HG03175 (cell line): ENCODE data around the gene CHTF18.
"Not testable (repeated sequence)": the region's sequence is repeated elsewhere in the genome, so short reads cannot be mapped to it uniquely, and the experiment has no call there.

Source experiments
- ATAC-seq: cut with Tn5 transposase; IDR thresholded peaks from one replicate; pipeline ENCODE4 v1.9.1; 2021; ENCODE audit warnings: mild to moderate bottlenecking, moderate library complexity; ENCODE audit not compliant: unreplicated experiment

Gene CHTF18

DNA sequence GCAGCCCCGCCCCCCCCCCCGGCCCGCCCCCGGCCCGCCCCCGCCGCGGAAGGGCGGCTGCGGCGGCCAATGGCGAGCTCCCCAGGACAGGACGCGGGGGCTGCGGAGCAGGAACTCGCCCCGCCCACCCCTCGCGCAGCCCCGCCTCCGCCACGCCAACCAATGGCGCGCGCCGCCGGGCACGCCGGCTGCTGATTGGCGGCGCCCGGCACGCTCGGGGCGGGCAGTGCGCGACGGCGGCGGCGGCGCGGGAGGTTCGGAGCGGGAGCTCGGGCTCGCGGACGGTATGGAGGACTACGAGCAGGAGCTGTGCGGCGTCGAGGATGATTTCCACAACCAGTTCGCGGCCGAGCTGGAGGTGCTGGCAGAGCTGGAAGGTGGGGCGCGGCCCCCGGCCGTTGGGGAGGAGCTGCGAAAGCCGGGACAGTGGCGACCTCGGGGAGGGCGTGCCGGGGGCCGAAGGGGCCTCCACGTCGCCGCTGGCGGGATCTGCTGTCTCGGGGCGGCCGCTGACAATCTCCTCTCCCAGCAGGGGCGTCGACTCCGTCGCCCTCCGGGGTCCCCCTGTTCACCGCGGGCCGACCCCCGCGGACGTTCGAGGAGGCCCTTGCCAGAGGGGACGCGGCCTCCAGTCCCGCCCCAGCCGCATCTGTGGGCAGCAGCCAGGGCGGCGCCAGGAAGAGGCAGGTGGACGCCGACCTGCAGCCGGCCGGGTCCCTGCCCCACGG, at the start of gene CHTF18:
Gene CHTF18 (plus strand): TSS at position 222 of the 728 bp plus-strand sequence. CDS start 65 bp downstream, at position 287.
- ATAC-seq: peak; percentile 85

DNA sequence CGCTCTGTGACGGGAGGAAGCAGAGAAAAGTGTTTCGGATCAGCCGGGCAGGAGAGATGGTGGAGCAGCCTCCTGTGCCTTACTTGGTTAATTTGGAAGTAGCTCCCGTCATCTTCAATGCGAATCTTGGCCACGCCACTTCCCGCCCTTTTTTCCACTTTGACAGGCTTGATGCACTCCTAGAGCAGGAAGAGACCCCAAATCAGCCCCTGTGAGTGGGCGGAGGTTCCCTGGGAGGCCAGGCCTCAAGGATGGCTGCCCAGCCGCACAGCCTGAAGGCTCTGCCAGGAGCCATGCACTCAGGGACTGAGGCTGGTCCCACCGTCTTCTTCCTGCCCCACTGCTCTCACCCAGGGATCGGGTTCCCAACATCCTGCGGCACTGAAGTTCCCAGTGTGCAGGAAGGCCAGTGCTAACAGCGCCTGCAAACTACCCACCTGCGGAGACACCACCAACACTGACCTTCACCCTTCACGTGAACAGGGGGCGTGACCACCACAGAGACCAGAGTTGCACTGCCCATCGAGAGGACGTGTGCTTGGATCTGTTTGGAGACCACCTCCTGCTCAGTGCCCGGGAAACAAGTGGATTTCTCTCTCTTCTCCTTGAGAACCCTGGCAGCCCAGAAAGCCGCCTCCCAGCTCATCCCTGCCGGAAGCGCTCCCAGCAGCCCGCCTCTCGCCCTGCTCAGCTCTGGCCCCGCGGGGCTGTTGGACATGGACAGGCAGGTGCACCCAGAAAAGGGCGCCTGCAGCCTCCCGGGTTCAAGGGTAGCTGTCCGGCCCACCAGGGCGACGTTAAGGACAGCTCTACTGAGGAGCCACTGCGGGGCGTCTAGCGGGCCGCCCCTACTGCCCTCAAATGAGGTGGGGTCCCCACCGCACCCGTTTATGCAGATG, 48.6 kb upstream of the CHTF18 start:
- no peak for ATAC-seq

DNA sequence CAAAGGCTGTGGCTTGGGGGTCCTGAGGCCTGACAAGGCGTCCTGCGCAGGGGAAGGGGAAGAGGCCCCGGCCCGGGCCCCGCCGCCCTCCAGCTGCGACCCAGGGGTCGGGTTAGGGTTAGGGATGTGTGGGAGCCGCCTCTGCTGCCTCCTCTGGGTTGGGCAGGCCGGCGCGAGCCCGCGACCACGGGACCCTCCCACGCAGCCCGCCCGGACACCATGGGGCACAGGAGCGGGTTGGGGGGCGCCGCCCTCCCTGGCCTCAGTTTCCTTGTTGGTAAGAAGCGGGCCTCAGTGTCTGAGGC, 48.0 kb upstream of the CHTF18 start:
- ATAC-seq: peak; percentile 14

DNA sequence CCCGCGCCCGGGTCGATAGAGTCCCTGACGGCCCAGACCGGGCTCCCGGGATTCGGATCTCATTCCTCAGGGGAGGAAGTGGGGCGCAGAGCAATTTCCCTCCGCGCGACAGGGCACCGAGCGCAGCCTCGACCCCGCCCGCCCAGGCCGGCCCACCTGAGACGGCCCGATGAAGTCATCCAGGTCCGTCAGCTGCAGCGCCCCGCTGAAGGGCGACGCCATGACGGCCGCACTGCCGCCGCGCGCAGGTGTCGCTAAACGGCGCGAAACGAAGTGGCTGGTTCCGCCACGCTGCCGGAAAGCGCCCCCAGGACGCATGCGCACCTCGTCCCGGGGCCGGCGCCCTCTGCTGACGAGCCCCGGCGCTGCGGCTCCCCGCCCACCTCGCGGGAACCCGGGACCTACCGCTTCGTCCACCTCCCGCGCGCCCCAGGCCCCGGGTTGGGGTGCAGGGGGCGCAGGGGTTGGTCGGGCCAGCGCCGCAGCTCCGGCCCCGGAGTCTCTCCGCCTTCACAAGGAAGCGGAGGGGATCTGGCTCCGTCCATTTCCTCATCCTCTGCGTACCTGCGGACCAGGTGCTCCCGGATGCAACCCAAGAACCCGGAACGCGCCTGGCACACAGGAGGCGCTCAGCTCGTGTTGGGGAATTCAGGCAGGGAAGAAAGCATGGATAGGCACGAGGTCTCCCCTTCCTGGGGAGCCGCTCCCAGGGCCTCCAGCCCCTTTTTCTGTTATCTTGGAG, 47.5 kb upstream of the CHTF18 start, which contains the start of gene CIAO3:
Gene CIAO3 (minus strand): TSS at position 234 of the 742 bp plus-strand sequence. CDS start 12 bp downstream, at position 222.
- peak; percentile 68 for ATAC-seq

DNA sequence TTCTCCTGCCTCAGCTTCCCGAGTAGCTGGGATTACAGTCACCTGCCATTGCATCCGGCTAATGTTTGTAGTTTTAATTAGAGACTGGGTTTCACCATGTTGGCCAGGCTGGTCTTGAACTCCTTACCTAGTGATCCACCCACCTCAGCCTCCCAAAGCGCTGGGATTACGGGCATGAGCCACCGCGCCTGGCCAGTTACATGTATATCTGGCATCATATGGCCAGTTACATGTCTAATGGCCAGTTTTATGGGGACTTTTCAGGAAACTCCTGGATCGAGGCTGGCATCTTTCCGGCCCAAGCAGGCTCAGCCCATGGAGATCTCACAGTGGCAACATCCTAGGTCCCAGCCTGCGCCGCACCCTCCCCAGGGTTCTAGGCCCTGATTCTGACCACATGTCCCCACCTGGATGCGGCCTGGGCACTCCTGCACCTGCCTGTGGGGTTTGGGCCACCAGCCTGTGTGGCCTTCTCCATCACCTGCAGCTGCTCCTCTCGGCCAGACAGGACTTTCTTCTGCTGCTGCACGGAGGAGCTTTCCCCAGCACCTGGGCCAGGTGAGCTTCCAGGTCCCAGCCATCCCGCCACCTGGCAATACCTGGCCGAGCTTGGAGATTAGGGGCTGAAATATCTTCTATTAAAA, 46.3 kb upstream of the CHTF18 start:
- no peak for ATAC-seq

DNA sequence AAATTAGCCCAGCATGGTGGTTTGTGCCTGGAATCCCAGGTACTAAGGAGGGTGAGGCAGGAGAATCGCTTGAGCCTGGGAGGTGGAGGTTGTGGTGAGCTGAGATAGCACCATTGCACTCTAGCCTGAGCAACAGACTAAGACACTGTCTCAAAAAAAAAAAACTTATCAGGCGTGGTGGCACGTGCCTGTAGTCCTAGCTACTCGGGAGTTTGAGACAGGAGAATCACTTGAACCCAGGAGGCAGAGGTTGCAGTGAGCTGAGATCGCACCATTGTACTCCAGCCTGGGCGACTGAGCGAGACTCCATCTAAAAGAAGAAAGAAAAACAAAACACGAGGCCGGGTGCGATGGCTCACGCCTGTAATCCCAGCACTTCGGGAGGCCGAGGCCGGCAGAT, 45.5 kb upstream of the CHTF18 start:
- not testable (repeated sequence) for ATAC-seq

DNA sequence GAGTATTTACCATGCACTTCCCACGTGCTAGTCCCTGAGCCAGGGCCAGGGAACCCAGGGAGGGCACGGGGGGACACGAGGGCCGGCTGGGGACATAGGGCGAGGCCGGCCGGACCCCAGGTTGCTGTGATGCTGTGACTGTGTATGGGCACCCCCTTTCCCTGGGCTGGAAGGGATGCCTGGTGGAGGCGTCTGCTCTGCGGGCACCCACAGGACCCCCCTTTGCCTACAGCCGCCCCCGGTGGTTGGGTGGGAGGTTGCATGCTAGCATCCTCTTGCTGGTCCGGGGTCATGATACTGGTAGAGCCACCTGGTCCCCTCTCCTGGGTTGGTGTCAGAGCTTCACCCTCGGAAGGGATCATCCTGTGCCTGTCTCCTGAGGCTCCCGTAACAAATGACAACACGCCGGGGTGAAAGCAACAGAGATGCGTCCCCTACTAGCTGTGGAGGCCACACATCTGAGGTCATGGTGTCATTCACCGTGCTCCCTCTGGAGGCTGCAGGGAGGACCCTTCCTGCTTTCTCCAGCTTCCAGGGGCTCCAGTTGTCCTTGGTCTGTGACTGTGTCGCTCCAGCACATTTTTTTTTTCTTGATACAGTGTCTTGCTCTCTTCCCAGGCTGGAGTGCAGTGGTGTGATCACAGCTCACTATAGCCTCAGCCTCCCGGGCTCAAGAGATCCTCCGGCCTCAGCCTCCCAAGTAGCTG, 44.5 kb upstream of the CHTF18 start:
- no peak for ATAC-seq

DNA sequence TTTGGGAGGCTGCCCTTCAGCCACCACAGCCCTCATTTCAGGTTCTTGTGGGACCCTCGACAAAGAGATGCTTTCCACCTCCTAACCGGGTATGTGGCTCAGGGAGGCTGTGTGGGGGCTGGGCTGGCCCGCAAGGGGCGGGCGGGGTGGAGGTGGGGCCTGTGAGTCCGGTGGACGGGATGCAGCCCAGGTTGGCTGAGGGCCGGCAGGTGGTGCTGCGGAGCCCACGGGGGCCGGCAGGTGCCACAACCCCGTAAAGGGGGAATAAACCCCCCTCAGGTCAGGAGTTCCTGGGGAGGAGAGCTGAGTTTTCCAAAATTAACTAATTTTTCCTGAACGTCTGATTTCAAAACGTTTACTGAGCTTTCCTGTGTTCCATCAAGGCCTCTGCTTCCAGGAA, 42.7 kb upstream of the CHTF18 start:
- no peak for ATAC-seq

DNA sequence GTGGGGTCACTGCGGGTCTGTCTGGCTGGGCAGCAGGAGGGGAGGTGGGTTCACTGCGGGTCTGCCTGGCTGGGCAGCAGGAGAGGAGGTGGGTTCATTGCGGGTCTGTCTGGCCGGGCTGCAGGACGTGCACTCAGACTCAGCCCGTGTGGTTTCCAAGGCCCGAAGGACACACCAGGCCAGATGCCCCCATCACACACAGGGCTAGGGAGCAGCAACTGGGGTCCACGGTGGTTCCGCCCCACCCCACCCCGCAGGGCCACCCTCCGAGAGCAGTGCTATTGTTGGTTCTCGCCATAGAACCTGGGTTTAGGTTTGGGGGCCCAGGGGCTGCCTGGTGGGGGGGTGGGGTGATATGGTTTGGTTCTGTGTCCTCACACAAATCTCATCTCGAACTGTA, 41.8 kb upstream of the CHTF18 start:
- no peak for ATAC-seq

DNA sequence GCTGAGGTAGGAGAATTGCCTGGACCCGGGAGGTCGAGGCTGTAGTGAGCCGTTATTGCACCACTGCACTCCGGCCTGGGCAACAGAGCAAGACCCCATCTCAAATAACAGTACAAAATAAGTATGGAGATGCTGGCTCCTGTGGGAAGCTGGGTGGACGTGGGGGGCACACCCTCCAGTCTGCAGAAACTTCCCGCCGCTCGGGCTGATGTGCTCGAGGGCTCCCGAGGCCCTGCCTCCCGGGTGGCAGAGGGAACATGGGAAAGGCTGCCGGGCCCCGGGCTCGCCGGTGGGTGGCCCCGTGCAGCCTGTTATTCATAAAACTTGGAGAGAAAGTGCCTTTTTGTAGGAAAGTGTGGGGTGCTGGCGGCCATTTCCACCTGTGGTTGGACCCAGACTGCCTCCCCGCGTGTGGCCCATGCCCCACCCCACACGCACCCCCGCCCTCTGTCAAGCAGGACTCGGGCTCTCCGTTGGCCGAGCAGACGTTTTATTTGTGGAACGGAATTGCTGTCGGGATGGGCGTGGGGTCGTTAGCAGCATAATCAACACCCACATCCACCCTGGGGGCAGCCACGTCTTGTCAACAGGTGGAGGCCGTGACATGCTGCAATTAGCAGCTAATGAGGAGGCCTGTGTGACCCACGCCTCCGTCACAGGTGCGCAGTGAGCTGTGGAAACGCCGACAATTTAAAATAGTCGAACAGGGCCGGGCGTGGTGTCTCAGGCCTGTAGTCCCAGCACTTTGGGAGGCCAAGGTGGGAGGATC, 40.3 kb upstream of the CHTF18 start:
- ATAC-seq: no peak

DNA sequence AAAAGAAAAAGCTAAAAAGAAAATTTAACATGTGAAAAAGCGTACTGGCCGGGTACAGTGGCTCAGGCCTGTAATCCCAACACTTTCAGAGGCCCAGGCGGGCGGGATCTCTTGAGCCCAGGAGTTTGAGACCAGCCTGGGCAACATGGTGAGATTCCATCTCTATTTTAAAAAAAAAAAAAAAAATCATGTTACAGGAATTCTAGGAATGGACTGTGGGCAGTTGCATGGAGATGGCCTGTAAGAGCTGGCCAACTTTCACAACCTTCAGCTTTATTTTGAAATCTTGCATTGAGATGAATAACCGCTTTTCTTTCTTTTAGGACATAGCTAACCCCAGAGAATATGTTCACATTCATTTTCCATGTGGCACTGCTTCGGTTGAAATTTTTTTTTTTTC, 39.4 kb upstream of the CHTF18 start:
- ATAC-seq: no peak

DNA sequence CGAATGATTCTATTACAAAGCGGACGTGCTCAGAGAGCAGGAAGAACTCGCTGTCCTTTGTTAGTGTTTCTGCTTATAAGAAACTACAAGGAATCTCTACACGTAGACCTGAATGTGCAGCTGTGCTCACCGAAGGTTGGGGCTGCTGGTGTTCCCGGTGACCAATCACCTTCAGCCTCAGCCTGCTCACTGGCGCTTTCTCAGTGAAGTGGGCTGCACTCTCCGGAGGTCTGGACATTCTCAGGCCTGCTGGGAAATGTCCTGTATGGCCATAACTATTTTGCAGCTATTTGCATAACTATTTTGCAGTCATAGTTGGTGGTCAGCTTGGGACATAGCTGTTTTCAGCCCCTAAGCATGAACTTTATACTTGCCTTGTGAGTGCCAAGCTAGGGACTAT, 37.9 kb upstream of the CHTF18 start:
- no peak for ATAC-seq

DNA sequence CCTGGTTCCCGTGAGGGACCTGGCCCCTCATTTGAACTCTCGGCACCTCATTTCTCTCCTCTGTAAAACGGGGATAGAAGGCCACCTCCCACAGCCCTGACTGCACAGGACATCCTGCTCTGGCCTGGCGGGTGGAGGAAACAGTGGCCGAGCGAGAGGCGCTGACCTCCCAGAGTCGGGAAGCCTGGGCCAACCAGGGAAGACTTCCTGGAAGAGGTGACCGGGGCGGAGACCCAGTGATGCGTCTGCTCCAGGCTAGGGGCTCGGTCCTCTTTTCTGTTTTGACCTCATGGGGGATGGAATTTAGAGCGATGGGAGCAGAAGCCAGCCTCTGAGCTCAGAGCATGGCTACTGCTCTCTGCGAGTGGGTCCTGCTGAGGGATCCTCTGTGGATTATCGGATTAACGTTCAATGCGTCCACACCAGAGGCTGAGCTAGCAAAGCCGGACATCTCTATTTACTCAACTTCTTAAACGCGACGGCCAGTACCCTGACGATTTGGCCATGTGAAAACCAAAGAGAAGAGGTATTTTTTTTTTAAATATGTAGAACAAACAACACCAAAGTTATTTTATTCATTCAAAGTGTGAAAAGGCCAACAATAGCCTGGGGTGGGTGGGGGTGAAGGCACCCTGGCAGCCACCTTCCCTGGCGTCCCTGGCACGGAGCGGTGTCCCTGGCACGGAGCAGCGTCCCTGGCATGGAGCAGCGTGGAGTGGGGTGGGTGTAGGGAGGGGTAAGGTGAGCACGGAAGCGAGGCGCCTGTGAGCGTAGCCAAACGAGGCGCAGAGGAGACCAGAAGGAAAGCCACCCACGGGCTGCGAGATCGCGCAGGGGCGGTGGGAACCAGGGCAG, 37.0 kb upstream of the CHTF18 start:
- no peak for ATAC-seq

DNA sequence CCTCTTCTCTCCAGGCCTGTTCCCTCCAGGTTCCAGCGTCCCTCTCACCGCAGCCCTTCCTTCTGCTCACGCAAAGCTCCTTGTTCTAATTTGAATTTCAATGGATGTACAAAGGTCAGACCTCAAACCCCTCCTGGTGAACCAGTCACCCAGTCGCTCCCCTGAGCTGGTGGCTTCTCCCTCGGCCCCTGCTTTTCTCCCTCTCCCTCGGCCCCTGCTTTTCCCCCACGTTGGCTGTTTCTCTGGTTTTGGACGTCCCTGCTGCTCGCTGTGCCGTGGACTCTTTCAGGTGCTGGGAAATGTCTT, 36.5 kb upstream of the CHTF18 start:
- ATAC-seq: no peak

DNA sequence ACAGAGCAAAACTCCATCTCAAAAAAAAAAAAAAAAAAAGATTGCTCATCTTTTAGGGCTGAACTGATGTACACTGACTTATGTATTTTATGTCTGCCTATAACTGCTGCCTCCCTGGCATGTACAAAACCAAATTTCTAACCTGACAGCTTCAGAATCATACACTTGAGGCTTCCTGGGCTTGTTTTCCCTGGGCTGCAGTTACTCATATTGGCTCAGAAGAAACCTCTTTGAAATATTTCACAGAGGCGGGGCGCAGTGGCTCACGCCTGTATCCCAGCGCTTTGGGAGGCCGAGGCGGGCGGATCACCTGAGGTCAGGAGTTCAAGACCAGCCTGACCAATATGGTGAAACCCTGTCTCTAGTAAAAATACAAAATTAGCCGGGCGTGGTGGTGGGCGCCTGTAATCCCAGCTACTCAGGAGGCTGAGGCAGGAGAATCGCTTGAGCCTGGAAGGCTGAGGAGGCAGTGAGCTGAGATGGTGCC, 34.3 kb upstream of the CHTF18 start:
- not testable (repeated sequence) for ATAC-seq

DNA sequence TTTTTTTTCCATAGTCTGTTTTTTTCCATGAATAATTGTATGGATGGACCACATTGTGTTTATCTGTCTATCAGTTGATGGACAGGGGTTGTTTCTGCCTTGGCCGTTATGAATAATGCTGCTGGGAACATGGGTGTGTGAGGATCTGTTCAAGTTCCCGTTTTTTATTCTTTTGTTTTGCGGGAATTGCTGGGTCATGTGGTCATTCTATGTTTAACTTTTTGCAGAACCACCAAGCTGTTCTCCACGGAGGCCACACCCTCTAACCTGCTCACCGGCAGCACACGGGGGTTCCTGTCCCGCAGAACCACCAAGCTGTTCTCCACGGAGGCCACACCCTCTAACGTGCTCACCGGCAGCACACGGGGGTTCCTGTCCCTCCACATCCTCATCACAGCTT, 33.8 kb upstream of the CHTF18 start:
- ATAC-seq: no peak

DNA sequence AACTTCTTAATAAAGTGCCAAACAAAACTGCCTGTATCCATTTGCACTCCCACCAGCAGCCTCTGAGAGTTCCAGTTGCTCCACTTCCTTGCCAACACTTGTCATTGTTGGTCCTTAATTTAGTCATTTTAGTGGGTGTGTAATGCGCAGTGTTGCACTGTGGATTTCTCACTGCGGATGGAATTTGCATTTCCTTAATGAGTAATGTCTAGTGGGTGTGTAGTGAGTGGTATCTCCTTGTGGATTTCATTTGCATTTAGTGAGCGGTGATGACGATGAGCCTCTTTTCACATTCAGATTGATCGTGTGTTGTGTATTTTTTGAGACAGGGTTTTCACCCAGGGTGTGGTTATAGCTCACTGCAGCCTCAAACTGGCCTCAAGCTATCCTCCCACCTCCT, 32.0 kb upstream of the CHTF18 start:
- no peak for ATAC-seq

DNA sequence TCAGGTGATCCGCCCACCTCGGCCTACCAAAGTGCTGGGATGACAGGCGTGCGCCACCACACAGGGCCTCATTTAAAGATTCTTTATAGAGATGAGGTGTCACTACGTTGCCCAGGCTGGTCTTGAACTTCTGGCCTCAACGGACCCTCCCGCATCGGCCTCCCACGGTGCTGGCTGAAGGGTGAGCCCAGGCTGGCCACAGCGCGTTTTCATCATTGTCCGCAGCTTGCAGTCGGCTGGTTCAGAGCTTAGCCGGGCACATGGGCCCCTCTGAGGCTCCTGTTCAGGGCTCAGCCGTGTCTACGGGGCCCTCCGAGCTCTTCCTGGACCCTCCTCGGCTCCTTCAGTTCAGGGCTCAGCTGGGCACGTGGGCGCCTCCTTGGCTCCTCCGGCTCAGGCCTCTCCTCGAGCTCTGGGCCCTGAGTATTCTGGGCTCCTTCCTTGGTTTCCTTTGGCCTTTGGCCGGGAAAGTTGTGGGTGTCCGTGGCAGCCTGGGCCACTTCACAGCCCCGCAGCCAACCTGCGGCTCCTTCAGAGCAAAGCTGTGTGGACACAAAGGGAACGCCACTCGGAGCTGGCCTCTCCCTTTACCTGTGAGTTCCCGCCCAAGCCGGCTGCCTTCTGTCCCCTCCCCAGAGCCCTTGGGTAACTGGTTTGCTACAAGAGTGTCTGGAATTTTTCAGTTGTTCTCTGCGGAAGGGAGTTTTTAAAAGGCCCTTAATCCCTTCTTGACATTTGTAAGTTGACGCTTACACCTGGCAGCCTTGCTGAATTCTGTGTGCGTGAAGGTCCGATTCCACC, 29.1 kb upstream of the CHTF18 start:
- ATAC-seq: no peak
